ENCODE measurements around the gene CACNA2D3.

Gene CACNA2D3

DNA sequence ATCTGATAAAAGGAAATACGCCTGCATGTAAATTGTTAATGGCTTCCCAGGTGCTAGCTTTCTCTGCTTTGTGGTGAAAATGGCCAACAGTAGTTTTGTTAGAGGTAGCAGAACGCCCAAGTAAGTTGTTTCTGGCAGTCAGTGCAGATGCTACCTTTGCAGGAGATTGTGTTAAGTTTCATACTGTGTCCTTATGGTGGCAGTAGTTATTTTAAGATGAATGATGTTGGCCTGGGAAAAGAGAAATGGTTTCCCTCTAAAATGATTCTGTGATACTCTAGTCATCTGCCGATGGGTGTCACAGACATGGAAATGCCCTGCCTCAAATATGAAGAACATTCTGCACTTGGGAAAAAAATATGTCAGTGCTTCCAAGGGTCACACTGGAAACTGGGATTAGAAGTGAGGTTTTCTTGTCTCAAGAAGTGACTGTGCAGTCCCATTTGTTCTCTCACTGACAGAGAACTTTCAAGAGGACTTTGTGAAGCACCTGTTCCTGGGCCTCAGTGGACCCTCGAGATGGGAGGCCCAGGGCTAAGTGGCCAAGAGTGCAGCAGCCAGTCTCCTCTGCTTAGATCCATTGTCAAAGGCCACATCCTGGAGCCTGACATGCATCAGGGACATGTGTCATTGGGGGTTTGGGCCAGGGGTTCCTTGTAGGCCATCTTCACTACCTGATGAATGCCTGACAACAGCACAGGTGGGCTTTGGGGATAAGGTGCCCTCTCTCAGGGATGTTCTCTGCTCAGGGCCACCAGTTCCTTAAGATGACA is 393.3 kb downstream of the CACNA2D3 start:
- no peak overlapping the region for H3K4me3 ChIP-seq (ENCODE audit: low read depth, low read length)

GRCh38 chr3:54517424-54517823 is 395.1 kb downstream of the CACNA2D3 start:
- H3K4me3 ChIP-seq (ENCODE audit: low read depth, low read length) = no peak overlapping the region

DNA sequence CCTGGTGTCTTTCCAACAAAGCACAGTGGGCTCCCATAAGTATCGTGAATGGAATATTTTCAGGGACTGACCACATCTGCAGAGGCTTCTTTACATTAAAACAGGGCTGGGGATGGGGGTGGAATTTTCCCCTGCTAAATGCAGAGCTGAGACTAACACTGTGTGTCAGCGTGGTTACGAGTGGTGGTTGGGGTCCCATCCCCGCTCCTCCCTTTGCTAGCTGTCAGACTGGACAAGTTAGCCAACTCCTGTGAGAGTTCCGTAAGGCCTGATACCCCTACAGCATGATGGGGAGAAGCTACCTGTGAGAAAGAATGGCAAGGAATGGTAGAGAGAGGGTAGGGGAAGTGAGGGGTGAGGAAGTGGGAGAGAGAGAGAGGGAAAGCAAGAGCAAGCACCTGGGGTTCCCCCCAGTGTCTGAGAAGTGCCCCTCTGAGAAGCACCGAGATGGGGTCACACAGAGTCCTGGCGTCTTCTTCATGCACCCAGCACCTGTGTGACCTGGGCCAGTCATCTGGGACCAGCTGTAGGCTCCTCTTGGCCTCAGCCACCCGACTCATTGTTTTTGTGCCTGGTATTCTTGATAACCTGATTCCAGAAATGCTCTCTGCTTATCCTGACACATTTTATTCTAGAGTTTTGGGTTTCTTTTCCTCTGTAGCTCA is 395.8 kb downstream of the CACNA2D3 start:
- H3K4me3 ChIP-seq (ENCODE audit: low read depth, low read length) = no peak overlapping the region

DNA sequence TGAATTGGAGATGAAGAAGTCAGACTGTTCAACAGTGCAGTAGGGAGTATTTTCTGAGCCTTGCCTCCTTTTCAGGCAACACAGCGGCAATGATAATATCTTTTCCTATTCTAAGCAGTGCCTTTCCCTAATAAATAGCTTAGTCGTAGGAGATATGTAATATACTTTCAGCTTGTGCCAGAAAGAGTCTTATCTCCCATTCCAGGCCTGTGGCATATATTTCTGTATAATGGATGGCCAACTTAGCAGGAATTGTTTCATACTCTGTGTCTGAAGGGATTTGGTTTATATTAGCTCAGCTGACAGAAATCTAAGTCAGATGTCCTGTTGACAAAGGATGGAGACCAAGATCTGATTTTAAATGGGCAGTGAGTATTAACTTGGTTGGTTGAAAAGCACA is 397.1 kb downstream of the CACNA2D3 start:
- H3K4me3 ChIP-seq (ENCODE audit: low read depth, low read length) = no peak overlapping the region

- H3K4me3 ChIP-seq (ENCODE audit: low read depth, low read length) = no peak overlapping the region
Observed at GRCh38 chr3:54520060-54520459, 397.7 kb downstream of the CACNA2D3 start.

- no peak overlapping the region for H3K4me3 ChIP-seq (ENCODE audit: low read depth, low read length)
Observed at GRCh38 chr3:54527521-54527920, 405.2 kb downstream of the CACNA2D3 start.

GRCh38 chr3:54527953-54528352 is 405.6 kb downstream of the CACNA2D3 start:
- H3K4me3 ChIP-seq (ENCODE audit: low read depth, low read length) = no peak overlapping the region

DNA sequence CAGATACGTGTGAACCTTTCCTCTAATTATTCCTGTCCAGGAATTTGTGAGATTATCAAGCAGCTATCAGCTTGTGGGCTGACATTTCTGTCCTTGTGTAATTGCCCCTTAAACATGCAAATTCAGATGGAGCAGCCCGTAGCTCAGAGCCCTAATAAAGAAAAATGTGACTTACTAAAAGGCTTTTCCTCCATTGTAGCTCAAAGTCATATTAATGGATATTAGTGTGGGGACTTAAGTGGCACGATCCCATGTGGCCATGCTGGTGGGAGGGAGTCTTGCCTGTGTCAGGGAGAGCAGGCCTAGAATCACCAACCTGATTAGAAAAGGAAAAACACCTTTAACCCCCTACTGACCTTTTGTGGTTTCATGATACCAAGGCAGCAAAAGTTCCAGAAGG is 406.3 kb downstream of the CACNA2D3 start:
- H3K4me3 ChIP-seq (ENCODE audit: low read depth, low read length) = no peak overlapping the region

- no peak overlapping the region for H3K4me3 ChIP-seq (ENCODE audit: low read depth, low read length)
Observed at GRCh38 chr3:54530091-54530490, 407.7 kb downstream of the CACNA2D3 start.

DNA sequence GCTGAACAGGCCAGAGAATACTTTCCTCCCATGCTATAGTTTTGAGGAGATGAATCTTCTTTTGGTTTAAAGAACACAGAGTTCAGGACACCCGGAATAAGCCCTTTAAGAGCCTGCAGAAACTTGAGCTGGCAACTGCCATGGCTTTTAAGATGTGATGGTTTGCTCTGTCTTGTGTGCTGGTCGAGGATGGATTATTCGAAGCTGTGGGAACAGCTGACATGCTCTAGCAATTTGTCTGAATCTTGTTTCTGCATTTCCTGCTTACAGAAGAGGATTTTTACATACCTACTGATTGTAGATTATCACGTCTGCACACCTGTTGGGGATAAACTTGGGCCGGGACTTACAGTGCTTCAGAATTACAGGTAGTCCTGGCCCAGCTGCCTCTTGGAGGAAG is 408.6 kb downstream of the CACNA2D3 start:
- no peak overlapping the region for H3K4me3 ChIP-seq (ENCODE audit: low read depth, low read length)

DNA sequence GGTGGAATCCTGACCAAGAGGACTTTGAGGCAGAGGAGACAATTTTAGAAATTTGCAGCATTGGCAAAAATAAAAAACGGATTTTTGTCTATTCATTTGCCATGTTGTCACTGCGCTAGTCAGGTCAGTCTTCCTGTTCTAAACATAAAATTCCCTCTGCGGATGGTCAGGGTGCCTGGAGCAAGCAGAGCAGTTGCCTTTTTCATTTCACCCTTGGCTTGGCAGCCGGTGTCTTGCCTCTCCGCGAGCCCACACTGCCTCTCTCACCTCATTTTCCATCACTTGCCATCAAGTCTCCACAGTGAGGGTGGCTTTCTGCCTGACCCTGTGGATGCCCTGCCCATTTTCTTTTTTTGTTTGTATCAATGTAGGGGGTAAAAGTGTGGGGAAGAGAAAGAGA is 409.4 kb downstream of the CACNA2D3 start:
- H3K4me3 ChIP-seq (ENCODE audit: low read depth, low read length) = no peak overlapping the region

- H3K4me3 ChIP-seq (ENCODE audit: low read depth, low read length) = no peak overlapping the region
Observed at GRCh38 chr3:54533856-54534255, 411.5 kb downstream of the CACNA2D3 start.

DNA sequence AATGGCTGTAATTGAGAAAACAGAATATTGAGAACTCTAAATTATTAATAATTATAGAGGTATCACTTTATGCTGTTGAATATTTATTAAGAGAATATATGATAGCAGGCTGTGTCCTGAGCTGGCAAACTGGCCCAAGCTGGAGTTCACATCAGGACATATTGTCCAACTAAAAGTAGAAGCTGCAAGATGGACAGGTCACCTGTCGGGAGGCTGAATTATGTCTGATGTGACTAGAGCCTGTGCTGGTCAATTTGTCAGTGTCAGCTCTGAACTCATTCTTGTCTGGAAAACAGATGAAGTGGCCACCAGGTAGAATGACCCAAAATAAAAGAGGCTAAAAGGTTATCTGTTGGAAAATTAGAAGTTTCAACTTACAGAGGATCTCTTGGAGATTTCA is 413.3 kb downstream of the CACNA2D3 start:
- H3K4me3 ChIP-seq (ENCODE audit: low read depth, low read length) = no peak overlapping the region

DNA sequence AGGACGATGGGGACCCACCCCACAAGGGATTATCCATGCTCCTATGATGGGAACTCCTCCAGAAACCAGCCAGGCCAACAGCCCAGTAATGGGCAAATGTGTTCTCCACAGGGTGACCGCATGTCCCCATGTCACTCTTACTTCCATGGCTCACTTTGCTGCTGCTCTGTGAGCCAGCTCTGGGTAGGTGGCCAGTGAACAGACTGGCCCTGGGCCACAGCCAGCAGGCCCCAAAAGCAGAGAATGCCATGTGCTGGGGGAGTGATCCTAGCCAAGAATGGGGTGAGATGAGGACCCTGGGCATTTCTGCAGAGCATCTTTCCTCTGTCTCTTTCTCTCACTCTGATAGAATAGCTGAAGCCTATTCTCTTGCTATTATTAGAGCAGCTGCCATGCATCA is 414.1 kb downstream of the CACNA2D3 start:
- H3K4me3 ChIP-seq (ENCODE audit: low read depth, low read length) = no peak overlapping the region

DNA sequence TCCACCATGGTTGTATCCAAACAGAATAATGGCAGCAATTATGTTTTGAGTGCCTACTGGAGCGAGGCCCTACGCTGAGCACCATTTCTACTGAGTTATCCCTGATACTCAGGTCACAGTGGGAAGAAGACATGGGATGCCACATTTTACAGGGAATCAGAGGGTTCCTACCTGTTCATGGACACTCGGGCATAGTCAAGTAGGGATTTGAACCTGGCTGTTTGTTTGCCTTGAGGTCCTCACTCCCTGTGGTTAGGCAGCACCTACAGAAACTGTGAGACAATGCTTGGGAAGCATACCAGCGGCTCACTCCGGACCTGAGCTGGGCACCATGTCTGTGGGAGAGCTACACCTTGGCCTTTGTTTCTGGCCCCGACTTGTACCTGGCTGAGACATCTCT is 415.2 kb downstream of the CACNA2D3 start:
- H3K4me3 ChIP-seq (ENCODE audit: low read depth, low read length) = no peak overlapping the region

DNA sequence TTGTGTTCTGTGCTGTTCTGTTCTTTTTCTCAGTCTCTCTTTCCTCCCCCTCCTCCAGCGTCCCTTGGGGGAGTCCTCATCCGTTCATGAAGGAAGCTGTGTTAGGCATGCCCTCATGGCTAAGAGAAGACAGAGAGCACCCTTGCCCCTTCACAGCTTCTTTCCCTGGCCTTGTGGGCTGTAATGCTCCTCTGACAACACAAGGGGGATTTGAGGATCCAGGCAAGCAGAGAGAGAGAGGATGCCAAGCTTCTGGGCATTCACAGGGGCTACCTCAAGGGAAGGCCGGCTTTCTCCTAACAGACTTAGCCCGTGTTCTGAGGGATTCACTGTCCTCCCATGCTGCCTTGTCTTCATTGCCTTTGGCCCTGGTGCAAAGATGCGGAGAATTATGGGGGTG is 416.0 kb downstream of the CACNA2D3 start:
- no peak overlapping the region for H3K4me3 ChIP-seq (ENCODE audit: low read depth, low read length)

DNA sequence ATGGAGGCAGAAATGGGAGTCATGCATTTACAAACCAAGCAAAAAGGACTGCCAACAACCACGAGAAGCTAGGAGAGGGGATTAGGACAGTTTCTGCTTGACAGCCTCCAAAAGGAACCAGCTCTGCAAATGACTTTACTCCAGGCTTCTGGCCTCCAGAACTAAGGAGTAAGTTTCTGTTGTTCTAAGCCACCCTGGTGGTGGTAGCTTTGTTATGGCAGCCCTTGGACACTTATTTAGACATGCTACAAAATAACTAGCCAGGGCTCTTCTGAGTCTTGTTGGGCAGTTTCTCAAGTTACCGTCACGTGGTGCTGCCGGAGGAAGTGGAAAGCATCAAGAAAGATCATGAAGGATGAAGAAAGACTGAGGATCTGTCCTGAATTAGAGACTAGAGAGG is 419.0 kb downstream of the CACNA2D3 start:
- H3K4me3 ChIP-seq (ENCODE audit: low read depth, low read length) = no peak overlapping the region

- H3K4me3 ChIP-seq (ENCODE audit: low read depth, low read length) = no peak overlapping the region
Observed at GRCh38 chr3:54543446-54543845, 421.1 kb downstream of the CACNA2D3 start.

GRCh38 chr3:54547051-54547450 is 424.7 kb downstream of the CACNA2D3 start:
- no peak overlapping the region for H3K4me3 ChIP-seq (ENCODE audit: low read depth, low read length)

- H3K4me3 ChIP-seq (ENCODE audit: low read depth, low read length) = no peak overlapping the region
Observed at GRCh38 chr3:54547846-54548245, 425.5 kb downstream of the CACNA2D3 start.

DNA sequence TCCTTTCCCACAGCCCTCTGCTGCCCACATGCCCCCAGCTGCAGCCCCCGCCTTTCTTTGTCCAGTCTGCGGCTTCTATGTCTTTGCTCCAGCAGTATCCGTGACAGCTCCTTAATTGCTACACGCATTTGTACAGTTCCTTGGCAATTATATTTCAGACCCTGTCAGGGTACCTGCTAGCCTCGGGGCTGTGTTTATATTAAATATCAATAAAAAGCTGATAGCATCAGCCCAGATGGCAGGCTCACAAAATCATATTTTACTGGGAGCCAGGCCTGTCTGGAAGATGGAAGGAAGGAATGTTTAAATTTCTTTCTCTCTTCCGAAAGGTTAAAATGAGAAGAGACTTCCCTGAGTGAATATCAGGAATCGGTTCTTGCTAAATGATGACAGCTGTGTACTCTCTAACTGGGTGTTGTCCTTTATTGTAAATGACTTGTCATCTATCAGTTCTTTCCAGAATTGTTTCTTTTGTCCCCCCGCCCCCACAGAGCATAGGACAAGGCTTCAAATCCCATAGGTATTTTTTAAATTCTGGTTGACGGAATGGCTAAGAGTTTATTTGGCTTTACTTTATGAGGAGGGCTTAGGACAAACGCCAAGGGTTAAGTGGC is 427.4 kb downstream of the CACNA2D3 start:
- H3K4me3 ChIP-seq (ENCODE audit: low read depth, low read length) = no peak overlapping the region

All from iPS-11a (cell line).